ENCODE measurements around the gene LHPP. TPM values are rescaled to one million over a fixed set of nuclear protein-coding genes. Genes with fewer than 3 reads are reported as not detected.
A peak's percentile ranks its signal among the peaks of the same experiment; 100 is the strongest.

LHPP gene
- total RNA-seq, 6 donors from 2014 or later = 12.0 to 21.4 (median 16.4) TPM

DNA sequence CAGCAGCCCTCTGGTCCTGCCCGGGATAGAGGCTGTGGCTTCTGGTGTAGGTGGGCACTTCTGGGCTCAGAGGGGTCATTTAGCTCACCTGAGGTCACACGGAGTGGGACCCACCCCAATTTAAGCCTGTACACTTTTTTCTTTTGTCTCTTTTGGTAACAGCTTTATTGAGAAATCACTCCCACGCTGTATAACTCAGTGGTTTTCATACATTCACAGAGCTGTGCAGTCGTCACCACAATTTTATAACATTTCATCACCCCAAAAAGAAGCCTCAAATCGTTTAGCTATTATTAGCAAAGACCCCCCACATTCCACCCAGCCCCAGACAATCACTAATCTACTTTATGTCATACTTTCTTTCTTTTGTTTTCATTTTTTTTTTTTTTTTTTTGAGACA, 62.3 kb downstream of the LHPP start:
- Histone ChIP-seq H3K27me3 (no peaks in the 10 kb centered on the region), H3K9me3 (no peaks in the 10 kb centered on the region), H3K4me1 (peaks cover 14 to 18% (median 17%) of the 10 kb centered on the region in 4 donors), H3K4me3 (no peak overlapping the region), H3K27ac (peak overlapping the region; percentile 46 to 79 (median 66)), H3K36me3 (no peaks in the 10 kb centered on the region)
- ATAC-seq (ENCODE audit: low FRiP score in 2 of 2) (no peak), DNase-seq (no peak)
- WGBS, 2 donors = 67 to 68% methylated on average over 5 of the region's 5 CpGs
- TF ChIP-seq, protein P1, sequence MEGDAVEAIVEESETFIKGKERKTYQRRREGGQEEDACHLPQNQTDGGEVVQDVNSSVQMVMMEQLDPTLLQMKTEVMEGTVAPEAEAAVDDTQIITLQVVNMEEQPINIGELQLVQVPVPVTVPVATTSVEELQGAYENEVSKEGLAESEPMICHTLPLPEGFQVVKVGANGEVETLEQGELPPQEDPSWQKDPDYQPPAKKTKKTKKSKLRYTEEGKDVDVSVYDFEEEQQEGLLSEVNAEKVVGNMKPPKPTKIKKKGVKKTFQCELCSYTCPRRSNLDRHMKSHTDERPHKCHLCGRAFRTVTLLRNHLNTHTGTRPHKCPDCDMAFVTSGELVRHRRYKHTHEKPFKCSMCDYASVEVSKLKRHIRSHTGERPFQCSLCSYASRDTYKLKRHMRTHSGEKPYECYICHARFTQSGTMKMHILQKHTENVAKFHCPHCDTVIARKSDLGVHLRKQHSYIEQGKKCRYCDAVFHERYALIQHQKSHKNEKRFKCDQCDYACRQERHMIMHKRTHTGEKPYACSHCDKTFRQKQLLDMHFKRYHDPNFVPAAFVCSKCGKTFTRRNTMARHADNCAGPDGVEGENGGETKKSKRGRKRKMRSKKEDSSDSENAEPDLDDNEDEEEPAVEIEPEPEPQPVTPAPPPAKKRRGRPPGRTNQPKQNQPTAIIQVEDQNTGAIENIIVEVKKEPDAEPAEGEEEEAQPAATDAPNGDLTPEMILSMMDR (IDR thresholded peaks at IDR 0.05) = no peak
- TF ChIP-seq POLR2A (IDR thresholded peaks at IDR 0.05) = no peak

DNA sequence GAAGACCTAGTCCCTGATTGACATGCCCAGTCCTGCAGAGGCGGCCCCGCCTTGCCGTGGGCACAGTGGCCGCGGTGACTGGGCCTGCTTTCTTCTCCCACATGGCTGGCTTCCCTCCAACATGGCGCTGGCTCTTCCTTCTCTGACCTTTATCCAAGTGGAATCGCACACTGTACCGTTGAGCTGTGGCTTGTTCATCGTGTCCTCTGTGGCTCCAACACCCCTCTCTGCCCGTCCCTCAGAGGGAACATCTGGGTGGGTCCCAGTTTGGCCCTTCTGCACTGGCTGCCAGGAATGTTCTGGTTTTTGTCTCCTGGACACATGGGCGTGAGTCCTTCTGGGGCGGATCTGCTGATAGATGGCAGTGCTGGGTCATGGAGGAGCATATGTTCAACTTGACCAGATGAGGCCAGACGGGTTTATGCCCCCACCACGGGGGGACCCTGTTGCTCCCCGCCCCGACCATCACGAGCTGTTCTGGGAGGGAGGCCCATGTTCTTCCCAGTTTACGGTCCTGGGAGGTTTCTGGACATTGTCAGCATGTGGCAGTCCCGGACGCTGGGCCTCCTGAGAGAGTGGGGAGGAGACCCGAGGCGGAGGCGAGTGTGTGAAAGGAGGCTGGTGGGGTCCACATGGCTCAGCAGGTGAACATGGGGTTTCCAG, 63.5 kb downstream of the LHPP start:
- 82 to 83% methylated on average over 16 to 23 of the region's 23 CpGs for WGBS, 2 donors
- ATAC-seq (ENCODE audit: low FRiP score in 2 of 2) (no peak), DNase-seq (peak in 1 of 2 donors; percentile 33)
- no peaks in the 10 kb centered on the region for H3K27me3 ChIP-seq
- H3K27ac ChIP-seq = no peak overlapping the region
- H3K9me3 ChIP-seq = no peaks in the 10 kb centered on the region
- no peaks in the 10 kb centered on the region for H3K36me3 ChIP-seq
- no peak overlapping the region for H3K4me3 ChIP-seq
- H3K4me1 ChIP-seq = peaks cover 14 to 22% (median 20%) of the 10 kb centered on the region in 4 donors
- TF ChIP-seq POLR2A (IDR thresholded peaks at IDR 0.05) (no peak), POLR2AphosphoS5 (IDR thresholded peaks at IDR 0.05) (no peak), EP300 (IDR thresholded peaks at IDR 0.05) (no peak)
- TF ChIP-seq, protein P1 (IDR thresholded peaks at IDR 0.05) = no peak

DNA sequence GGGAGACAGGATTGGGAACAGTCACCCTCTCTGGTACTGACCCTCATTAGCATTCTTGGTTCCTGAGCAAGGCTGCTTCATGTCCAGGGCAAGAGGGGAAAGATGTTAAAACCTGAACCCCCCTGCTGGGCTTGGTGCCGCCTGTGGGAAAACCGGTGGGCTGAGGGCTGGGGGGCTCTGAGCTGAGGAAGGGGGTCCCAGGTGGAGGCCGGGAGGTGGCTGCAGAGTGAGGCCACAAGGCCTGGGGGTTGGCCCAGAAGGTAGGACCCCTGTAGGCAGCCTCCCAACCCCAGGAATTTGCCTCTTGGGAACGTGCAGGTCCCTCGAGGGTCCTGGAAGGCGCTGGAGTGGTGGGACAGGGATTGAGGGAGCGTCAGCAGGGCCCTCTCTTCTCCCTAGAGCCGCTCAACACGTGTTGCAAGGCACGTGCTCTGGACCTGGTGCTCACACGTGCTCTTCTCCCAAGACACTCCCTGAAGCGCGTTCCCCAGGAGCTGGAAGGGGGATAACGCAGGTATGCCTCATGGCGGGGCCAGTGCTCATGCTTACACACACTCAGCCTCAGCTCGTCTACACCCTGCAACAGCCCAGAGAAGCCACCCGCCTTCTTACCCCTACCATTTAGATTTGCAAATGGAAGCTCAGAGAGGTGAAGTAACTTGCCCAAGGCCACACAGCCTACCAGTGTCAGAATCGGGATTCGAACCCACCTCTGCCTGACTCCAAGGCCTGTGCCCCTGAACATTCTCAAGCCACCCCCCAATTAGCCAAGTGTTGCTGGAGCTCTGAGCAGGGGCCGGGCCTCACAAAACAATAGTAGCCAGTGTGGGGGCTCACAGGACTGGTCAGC, 64.4 kb downstream of the LHPP start:
- no peaks in the 10 kb centered on the region for H3K9me3 ChIP-seq
- 89 to 96% methylated on average over 20 of the region's 20 CpGs for WGBS, 2 donors
- no peak for TF ChIP-seq POLR2A (IDR thresholded peaks at IDR 0.05)
- ATAC-seq (ENCODE audit: low FRiP score in 2 of 2) = no peak
- DNase-seq = no peak
- peaks cover 14 to 26% (median 24%) of the 10 kb centered on the region in 4 donors for H3K4me1 ChIP-seq
- no peak overlapping the region for H3K27ac ChIP-seq
- H3K27me3 ChIP-seq = no peaks in the 10 kb centered on the region
- no peaks in the 10 kb centered on the region for H3K36me3 ChIP-seq
- H3K4me3 ChIP-seq = no peak overlapping the region

DNA sequence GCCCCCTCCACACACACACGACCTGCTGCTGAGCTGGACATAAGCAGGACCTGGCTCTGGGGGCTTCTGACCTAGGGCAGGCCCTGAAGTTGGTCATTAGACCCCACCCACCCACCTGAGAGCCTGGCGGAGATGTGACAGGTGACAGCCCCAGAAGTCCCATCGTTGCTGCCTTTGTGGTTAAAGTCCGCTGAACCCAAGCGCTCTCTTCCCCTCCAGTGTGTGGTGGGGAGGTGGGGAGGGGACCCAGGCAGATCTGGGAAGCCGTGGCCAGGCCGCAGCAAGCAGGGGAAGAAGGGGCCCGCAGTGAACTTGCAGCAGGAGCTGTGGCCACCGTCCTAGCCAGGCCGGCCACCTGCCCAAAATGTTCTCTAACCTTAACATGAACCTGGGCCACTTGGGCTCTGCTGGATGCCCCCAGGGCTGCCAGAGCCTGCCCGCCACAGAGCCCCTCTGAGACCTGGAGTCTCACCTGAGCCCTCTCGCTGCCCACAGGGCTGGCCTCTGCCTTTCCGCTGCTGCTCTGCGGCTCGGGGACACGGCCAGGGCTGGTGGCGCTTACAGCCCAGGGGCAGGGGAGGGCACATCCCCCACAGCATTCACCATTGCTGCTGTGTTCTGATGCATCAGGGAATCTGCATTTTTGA, 65.1 kb downstream of the LHPP start:
- Histone ChIP-seq H3K36me3 (no peaks in the 10 kb centered on the region), H3K9me3 (no peaks in the 10 kb centered on the region), H3K27ac (no peak overlapping the region), H3K4me3 (no peak overlapping the region), H3K4me1 (peaks cover 14 to 26% (median 24%) of the 10 kb centered on the region in 4 donors), H3K27me3 (no peaks in the 10 kb centered on the region)
- WGBS, 2 donors = 67 to 85% methylated on average over 10 to 17 of the region's 17 CpGs
- ATAC-seq (ENCODE audit: low FRiP score in 2 of 2) (no peak), DNase-seq (peak in 1 of 2 donors; percentile 69)
- no peak for TF ChIP-seq POLR2A (IDR thresholded peaks at IDR 0.05)
- no peak for TF ChIP-seq POLR2AphosphoS5 (IDR thresholded peaks at IDR 0.05)
- no peak for TF ChIP-seq EP300 (IDR thresholded peaks at IDR 0.05)
- TF ChIP-seq, protein P1 (IDR thresholded peaks at IDR 0.05) = no peak

DNA sequence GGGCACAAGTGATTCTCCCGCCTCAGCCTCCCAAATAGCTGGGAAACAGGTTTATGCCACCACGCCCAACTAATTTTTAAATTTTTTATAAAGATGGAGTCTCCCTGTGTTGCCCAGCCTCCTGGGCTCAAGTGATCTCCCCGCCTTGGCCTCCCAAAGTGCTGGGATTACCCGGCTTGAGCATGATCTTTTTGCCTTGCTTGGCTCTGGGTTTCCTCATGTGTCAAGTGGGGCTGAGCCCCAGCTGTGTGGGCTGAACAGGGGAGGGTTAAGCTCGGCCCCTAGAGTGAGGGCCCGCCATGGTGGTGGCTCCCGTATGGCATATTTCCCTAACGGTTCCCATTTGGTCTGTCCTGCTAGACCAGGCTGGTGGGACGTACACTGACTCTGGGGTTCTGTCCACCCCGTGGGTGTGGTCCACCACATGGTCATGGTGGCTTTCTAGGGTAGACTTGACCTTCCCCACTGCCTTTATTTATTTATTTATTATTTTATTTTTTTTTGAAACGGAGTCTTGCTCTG, 66.3 kb downstream of the LHPP start:
- Histone ChIP-seq H3K27ac (no peak overlapping the region), H3K27me3 (no peaks in the 10 kb centered on the region), H3K4me3 (no peak overlapping the region), H3K4me1 (peaks cover 9 to 18% (median 16%) of the 10 kb centered on the region in 4 donors), H3K9me3 (no peaks in the 10 kb centered on the region), H3K36me3 (no peaks in the 10 kb centered on the region)
- WGBS, 2 donors = 88 to 93% methylated on average over 11 of the region's 11 CpGs
- ATAC-seq (ENCODE audit: low FRiP score in 2 of 2) = no peak
- no peak for TF ChIP-seq POLR2A (IDR thresholded peaks at IDR 0.05)
- TF ChIP-seq, protein P1 (IDR thresholded peaks at IDR 0.05) = no peak
- no peak for TF ChIP-seq EP300 (IDR thresholded peaks at IDR 0.05)
- no peak for TF ChIP-seq POLR2AphosphoS5 (IDR thresholded peaks at IDR 0.05)
- no peak for DNase-seq
